HEK293 (cell line): Measurements from ENCODE around the gene RNF145.

Source experiments
- MEIS1 ChIP-seq: sonication (generic); formaldehyde crosslinking; IDR thresholded peaks from 2 replicates; pipeline ENCODE4 v1.8.1; 2022; ENCODE audit warnings: missing genetic modification reagents, mild to moderate bottlenecking, borderline replicate concordance
- RBAK ChIP-seq: fragments of 450-650 bp; formaldehyde crosslinking; IDR thresholded peaks from 2 replicates; pipeline ENCODE4 v1.5.1; 2016; ENCODE audit warnings: missing biosample characterization, missing genetic modification characterization
- REST ChIP-seq: fragments of 450-650 bp; formaldehyde crosslinking; IDR thresholded peaks from 2 replicates; pipeline ENCODE4 v1.5.1; 2016; ENCODE audit warnings: missing biosample characterization, missing genetic modification characterization
- YY1 ChIP-seq: fragments of 450-650 bp; formaldehyde crosslinking; IDR thresholded peaks from 2 replicates; pipeline ENCODE4 v1.5.1; 2018; ENCODE audit warnings: missing biosample characterization, missing genetic modification characterization
- ZBTB48 ChIP-seq: fragments of 450-650 bp; formaldehyde crosslinking; IDR thresholded peaks from 2 replicates; pipeline ENCODE4 v1.5.1; 2016; ENCODE audit warnings: missing biosample characterization, missing genetic modification characterization
- ZNF18 ChIP-seq: fragments of 450-650 bp; formaldehyde crosslinking; IDR thresholded peaks from 2 replicates; pipeline ENCODE4 v1.5.1; 2016; ENCODE audit warnings: missing biosample characterization, missing genetic modification characterization
- ZNF221 ChIP-seq: fragments of 450-650 bp; formaldehyde crosslinking; IDR thresholded peaks from 2 replicates; pipeline ENCODE4 v1.5.1; 2017; ENCODE audit warnings: missing biosample characterization, missing genetic modification characterization, borderline replicate concordance
- ZNF549 ChIP-seq: fragments of 450-650 bp; IDR thresholded peaks from 2 replicates; pipeline ENCODE4 v1.5.1; 2018; ENCODE audit warnings: missing biosample characterization, missing genetic modification characterization, mild to moderate bottlenecking, inconsistent platforms, moderate library complexity
- ZSCAN30 ChIP-seq: fragments of 450-650 bp; IDR thresholded peaks from 2 replicates; pipeline ENCODE4 v1.5.1; 2018; ENCODE audit warnings: missing biosample characterization, mild to moderate bottlenecking, missing genetic modification characterization, moderate library complexity
- TF ChIP-seq, protein P1 (sequence below): fragments of 450-650 bp; formaldehyde crosslinking; IDR thresholded peaks from 2 replicates; pipeline ENCODE4 v1.5.1; 2016; ENCODE audit warnings: missing biosample characterization, missing genetic modification characterization
- TF ChIP-seq, protein P2 (sequence below): fragments of 450-650 bp; formaldehyde crosslinking; IDR thresholded peaks from 2 replicates; pipeline ENCODE4 v1.5.1; 2016; ENCODE audit warnings: missing biosample characterization, missing genetic modification characterization
- TF ChIP-seq, protein P3 (sequence below): fragments of 450-650 bp; formaldehyde crosslinking; IDR thresholded peaks from 2 replicates; pipeline ENCODE4 v1.5.1; 2016; ENCODE audit warnings: missing biosample characterization, missing genetic modification characterization

GRCh38 chr5:159187719-159188118 lies 21.6 kb downstream of the RNF145 start:
- TF ChIP-seq, protein P1, sequence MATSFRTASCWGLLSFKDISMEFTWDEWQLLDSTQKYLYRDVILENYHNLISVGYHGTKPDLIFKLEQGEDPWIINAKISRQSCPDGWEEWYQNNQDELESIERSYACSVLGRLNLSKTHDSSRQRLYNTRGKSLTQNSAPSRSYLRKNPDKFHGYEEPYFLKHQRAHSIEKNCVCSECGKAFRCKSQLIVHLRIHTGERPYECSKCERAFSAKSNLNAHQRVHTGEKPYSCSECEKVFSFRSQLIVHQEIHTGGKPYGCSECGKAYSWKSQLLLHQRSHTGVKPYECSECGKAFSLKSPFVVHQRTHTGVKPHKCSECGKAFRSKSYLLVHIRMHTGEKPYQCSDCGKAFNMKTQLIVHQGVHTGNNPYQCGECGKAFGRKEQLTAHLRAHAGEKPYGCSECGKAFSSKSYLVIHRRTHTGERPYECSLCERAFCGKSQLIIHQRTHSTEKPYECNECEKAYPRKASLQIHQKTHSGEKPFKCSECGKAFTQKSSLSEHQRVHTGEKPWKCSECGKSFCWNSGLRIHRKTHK = no peak
- no peak for TF ChIP-seq ZNF549 (tag by site-specific recombination)
- TF ChIP-seq YY1 (tag by site-specific recombination) = no peak
- TF ChIP-seq, protein P2, sequence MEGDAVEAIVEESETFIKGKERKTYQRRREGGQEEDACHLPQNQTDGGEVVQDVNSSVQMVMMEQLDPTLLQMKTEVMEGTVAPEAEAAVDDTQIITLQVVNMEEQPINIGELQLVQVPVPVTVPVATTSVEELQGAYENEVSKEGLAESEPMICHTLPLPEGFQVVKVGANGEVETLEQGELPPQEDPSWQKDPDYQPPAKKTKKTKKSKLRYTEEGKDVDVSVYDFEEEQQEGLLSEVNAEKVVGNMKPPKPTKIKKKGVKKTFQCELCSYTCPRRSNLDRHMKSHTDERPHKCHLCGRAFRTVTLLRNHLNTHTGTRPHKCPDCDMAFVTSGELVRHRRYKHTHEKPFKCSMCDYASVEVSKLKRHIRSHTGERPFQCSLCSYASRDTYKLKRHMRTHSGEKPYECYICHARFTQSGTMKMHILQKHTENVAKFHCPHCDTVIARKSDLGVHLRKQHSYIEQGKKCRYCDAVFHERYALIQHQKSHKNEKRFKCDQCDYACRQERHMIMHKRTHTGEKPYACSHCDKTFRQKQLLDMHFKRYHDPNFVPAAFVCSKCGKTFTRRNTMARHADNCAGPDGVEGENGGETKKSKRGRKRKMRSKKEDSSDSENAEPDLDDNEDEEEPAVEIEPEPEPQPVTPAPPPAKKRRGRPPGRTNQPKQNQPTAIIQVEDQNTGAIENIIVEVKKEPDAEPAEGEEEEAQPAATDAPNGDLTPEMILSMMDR (tag by site-specific recombination) = no peak
- no peak for TF ChIP-seq MEIS1
- no peak for TF ChIP-seq REST (tag by site-specific recombination)
- TF ChIP-seq RBAK = no peak
- TF ChIP-seq ZNF18 = no peak
- no peak for TF ChIP-seq ZNF221
- TF ChIP-seq ZSCAN30 = no peak
- TF ChIP-seq, protein P3, sequence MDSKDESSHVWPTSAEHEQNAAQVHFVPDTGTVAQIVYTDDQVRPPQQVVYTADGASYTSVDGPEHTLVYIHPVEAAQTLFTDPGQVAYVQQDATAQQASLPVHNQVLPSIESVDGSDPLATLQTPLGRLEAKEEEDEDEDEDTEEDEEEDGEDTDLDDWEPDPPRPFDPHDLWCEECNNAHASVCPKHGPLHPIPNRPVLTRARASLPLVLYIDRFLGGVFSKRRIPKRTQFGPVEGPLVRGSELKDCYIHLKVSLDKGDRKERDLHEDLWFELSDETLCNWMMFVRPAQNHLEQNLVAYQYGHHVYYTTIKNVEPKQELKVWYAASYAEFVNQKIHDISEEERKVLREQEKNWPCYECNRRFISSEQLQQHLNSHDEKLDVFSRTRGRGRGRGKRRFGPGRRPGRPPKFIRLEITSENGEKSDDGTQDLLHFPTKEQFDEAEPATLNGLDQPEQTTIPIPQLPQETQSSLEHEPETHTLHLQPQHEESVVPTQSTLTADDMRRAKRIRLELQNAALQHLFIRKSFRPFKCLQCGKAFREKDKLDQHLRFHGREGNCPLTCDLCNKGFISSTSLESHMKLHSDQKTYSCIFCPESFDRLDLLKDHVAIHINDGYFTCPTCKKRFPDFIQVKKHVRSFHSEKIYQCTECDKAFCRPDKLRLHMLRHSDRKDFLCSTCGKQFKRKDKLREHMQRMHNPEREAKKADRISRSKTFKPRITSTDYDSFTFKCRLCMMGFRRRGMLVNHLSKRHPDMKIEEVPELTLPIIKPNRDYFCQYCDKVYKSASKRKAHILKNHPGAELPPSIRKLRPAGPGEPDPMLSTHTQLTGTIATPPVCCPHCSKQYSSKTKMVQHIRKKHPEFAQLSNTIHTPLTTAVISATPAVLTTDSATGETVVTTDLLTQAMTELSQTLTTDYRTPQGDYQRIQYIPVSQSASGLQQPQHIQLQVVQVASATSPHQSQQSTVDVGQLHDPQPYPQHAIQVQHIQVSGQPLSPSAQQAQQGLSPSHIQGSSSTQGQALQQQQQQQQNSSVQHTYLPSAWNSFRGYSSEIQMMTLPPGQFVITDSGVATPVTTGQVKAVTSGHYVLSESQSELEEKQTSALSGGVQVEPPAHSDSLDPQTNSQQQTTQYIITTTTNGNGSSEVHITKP (tag by site-specific recombination) = no peak
- no peak for TF ChIP-seq ZBTB48 (tag by site-specific recombination)
